Ascending aorta (tissue), 2 donors: ENCODE data around the gene TRIM33. TPM values are rescaled to one million over a fixed set of nuclear protein-coding genes. Genes with fewer than 3 reads are reported as not detected.

Experiments used
- DNase-seq, 2 donors: peaks; one replicate each; pipeline ENCODE4 v3.0.0-alpha.2; 2019; ENCODE audit warnings: low spot score in 2 of 2
- H3K27ac ChIP-seq, 2 donors: fragments of 200-600 bp; sonication (generic); one replicate each; pipeline ENCODE4 v1.5.1; 2016 to 2017; ENCODE audit warnings: mild to moderate bottlenecking in 1 of 2
- H3K27me3 ChIP-seq: fragments of 200-600 bp; sonication (generic); one replicate; pipeline ENCODE4 v1.5.1; 2017
- H3K36me3 ChIP-seq, 2 donors: fragments of 200-600 bp; sonication (generic); one replicate each; pipeline ENCODE4 v1.5.1; 2016
- H3K4me1 ChIP-seq, 2 donors: fragments of 200-600 bp; sonication (generic); one replicate each; pipeline ENCODE4 v1.5.1; 2016 to 2017; ENCODE audit warnings: mild to moderate bottlenecking in 1 of 2
- H3K4me3 ChIP-seq, 2 donors: fragments of 200-600 bp; sonication (generic); one replicate each; pipeline ENCODE4 v1.5.1; 2016 to 2017; ENCODE audit warnings: mild to moderate bottlenecking in 1 of 2
- H3K9me3 ChIP-seq, 2 donors: fragments of 200-600 bp; sonication (generic); one replicate each; pipeline ENCODE4 v1.5.1; 2016
- intact Hi-C: fragments of 100-400 bp; cut with DNase I; formaldehyde crosslinking; loops from one replicate; pipeline ENCODE4 v1.15.1; 2023
- total RNA-seq: library from RNA; depleted of rRNA; stranded (reverse); fragments of >200 nt; gene quantifications from one replicate; pipeline ENCODE4 v1.1.0, GENCODE V29; 2016
- TF ChIP-seq, protein P1 (sequence below), 3 experiments: fragments of 200-600 bp in 2 of 3; fragments of 450-650 bp in 1 of 3; sonication (generic) in 2 of 3; IDR thresholded peaks; one replicate each; pipeline ENCODE4 v1.5.1; 2016 to 2019; ENCODE audit warnings: antibody characterized with exemption in 3 of 3, mild to moderate bottlenecking in 1 of 3, moderate library complexity in 1 of 3

Gene TRIM33
- total RNA-seq, 1 donor from 2014 or later = 42.5 TPM

DNA sequence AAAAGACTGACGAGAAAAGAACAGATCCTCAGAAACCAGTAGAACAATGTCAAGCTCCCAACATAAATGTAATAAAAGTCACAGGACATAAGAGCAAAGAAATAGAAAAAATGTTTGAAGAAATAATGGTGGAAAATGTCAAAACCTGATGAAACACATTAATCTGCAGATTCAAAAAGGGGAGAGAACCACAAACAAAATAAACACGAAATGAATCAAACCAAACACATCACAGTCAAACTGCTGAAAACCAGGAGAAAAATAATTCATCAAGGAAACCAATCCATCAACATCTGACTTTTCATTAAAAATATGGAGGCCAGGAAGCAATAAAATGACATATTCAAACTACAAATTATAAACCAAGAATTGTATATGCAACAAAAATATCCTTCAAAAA lies 31.9 kb downstream of the TRIM33 start:
- Histone ChIP-seq H3K4me3 (no peak overlapping the region), H3K27me3 (no peaks in the 10 kb centered on the region), H3K27ac (no peak overlapping the region), H3K36me3 (no peaks in the 10 kb centered on the region), H3K9me3 (peaks cover 0 to 7% of the 10 kb centered on the region in 2 donors), H3K4me1 (peaks cover 0 to 4% of the 10 kb centered on the region in 2 donors)
- no peak for DNase-seq
- intact Hi-C loops = no loop called here
- TF ChIP-seq, protein P1, sequence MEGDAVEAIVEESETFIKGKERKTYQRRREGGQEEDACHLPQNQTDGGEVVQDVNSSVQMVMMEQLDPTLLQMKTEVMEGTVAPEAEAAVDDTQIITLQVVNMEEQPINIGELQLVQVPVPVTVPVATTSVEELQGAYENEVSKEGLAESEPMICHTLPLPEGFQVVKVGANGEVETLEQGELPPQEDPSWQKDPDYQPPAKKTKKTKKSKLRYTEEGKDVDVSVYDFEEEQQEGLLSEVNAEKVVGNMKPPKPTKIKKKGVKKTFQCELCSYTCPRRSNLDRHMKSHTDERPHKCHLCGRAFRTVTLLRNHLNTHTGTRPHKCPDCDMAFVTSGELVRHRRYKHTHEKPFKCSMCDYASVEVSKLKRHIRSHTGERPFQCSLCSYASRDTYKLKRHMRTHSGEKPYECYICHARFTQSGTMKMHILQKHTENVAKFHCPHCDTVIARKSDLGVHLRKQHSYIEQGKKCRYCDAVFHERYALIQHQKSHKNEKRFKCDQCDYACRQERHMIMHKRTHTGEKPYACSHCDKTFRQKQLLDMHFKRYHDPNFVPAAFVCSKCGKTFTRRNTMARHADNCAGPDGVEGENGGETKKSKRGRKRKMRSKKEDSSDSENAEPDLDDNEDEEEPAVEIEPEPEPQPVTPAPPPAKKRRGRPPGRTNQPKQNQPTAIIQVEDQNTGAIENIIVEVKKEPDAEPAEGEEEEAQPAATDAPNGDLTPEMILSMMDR (IDR thresholded peaks at IDR 0.05) = no peak

DNA sequence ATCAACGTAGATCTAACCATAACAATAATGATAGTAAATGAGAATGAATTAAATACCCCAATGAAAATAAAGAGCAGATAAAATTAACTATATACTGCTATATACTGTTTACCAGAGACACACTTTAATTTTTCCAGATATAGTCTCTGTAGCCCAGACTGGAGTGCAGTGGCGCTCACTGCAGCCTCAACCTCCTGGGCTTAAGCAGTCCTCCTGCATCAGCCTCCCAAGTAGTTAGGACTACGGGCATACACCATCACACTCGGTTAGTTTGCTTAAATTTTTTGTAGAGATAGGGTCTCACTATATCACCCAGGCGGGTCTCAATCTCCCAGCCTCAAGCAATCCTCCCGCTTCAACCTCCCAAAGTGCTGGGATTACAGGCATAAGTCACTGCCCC lies 37.2 kb downstream of the TRIM33 start:
- intact Hi-C loops = no loop called here
- Histone ChIP-seq H3K9me3 (peaks cover 0 to 2% of the 10 kb centered on the region in 2 donors), H3K4me1 (peaks cover 3 to 4% of the 10 kb centered on the region in 2 donors), H3K27ac (no peak overlapping the region), H3K27me3 (no peaks in the 10 kb centered on the region), H3K36me3 (no peaks in the 10 kb centered on the region), H3K4me3 (no peak overlapping the region)
- TF ChIP-seq, protein P1 (IDR thresholded peaks at IDR 0.05) = no peak
- DNase-seq = no peak

DNA sequence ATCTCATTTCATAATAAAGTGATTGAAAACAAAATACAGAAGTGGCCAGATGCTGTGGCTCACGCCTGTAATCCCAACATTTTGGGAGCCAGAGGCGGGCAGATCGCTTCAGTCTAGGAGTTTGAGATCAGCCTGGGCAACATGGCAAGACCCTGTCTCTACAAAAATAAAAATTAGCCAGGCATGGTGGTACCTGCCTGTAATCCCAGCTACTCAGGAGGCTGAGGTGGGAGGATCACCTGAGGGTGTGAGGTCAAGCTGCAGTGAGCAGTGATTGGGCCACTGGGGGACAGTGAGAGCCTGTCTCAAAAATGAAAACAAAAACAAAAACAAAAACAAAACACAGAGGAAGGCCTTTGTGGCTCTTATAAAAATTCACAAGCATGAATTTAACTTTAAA lies 38.6 kb downstream of the TRIM33 start:
- Histone ChIP-seq H3K36me3 (no peaks in the 10 kb centered on the region), H3K4me1 (peaks cover 4 to 8% of the 10 kb centered on the region in 2 donors), H3K27me3 (no peaks in the 10 kb centered on the region), H3K9me3 (no peaks in the 10 kb centered on the region), H3K4me3 (no peak overlapping the region), H3K27ac (no peak overlapping the region)
- TF ChIP-seq, protein P1 (IDR thresholded peaks at IDR 0.05) = no peak
- intact Hi-C loops = no loop called here
- no peak for DNase-seq

DNA sequence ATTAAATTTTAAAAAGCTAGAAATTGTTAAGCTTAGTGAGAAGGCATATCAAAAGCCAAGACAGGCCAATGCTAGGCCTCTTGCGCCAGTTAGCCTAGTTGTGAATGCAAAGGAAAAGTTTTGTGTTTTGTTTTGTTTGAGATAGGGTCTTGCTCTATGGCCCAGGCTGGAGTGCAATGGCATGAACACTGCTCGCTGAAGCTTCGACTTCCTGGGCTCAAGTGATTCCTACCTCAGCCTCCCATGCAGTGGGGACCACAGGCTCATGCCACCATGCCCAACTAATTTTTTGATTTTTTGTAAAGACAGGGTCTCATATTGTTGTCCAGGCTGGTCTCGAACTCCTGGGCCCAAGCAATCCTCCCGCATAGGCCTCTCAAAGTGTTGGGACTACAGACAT lies 40.3 kb downstream of the TRIM33 start:
- H3K27me3 ChIP-seq = no peaks in the 10 kb centered on the region
- intact Hi-C loops = no loop called here
- TF ChIP-seq, protein P1 (IDR thresholded peaks at IDR 0.05) = no peak
- H3K4me1 ChIP-seq = peaks cover 0 to 8% of the 10 kb centered on the region in 2 donors
- DNase-seq = no peak
- no peak overlapping the region for H3K27ac ChIP-seq
- H3K4me3 ChIP-seq = no peak overlapping the region
- no peaks in the 10 kb centered on the region for H3K9me3 ChIP-seq
- no peaks in the 10 kb centered on the region for H3K36me3 ChIP-seq

DNA sequence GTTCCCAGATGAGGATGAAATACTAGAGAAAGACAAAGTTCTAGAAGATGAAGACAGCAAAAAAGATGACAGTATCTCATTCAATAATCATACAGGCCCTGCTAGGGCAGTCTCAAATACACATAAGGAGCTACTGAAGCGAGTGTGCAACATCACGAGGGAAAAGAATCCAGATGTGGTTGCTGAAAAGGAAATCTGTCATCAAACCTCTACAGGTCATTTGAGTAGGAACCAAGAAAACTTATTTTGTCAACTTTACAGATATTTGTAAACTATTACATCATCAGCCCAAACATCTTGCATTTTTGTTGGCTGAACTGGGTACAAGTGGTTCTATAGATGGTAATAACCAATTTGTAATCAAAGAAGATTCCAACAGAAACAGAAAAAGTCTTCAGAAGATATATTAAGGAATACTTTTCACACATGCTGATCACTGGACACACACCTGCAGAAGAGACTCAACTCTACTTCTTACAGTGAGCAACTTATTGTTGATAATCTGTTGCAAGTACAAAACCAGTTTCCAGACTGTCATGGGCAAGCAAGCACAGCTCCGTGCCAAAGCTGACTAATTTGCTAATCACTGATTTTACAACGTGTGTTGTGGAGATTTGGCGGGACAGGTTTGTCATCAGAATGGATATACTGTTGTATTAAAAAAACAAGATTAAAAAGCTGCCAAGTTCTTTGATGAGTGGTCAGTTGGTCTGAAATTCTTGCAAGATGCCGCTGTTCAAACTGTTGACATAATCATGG lies 42.1 kb downstream of the TRIM33 start:
- intact Hi-C loops = no loop called here
- Histone ChIP-seq H3K27me3 (no peaks in the 10 kb centered on the region), H3K36me3 (no peaks in the 10 kb centered on the region), H3K4me3 (no peak overlapping the region), H3K4me1 (peaks cover 0 to 8% of the 10 kb centered on the region in 2 donors), H3K27ac (no peak overlapping the region), H3K9me3 (no peaks in the 10 kb centered on the region)
- no peak for DNase-seq
- TF ChIP-seq, protein P1 (IDR thresholded peaks at IDR 0.05) = no peak
